GM10266 (cell line): ENCODE results near the gene RPS6KA2.

Experiments used
- DNase-seq: peaks from one replicate; pipeline ENCODE4 v3.0.0; 2012; ENCODE audit errors: extremely low spot score
- TF ChIP-seq, protein P1 (sequence below): IDR thresholded peaks from 2 replicates; pipeline ENCODE4 v1.5.1; 2012; ENCODE audit warnings: mild to moderate bottlenecking, low read depth; ENCODE audit not compliant: control insufficient read depth, insufficient read depth; ENCODE audit errors: missing control alignments

The RPS6KA2 gene

DNA sequence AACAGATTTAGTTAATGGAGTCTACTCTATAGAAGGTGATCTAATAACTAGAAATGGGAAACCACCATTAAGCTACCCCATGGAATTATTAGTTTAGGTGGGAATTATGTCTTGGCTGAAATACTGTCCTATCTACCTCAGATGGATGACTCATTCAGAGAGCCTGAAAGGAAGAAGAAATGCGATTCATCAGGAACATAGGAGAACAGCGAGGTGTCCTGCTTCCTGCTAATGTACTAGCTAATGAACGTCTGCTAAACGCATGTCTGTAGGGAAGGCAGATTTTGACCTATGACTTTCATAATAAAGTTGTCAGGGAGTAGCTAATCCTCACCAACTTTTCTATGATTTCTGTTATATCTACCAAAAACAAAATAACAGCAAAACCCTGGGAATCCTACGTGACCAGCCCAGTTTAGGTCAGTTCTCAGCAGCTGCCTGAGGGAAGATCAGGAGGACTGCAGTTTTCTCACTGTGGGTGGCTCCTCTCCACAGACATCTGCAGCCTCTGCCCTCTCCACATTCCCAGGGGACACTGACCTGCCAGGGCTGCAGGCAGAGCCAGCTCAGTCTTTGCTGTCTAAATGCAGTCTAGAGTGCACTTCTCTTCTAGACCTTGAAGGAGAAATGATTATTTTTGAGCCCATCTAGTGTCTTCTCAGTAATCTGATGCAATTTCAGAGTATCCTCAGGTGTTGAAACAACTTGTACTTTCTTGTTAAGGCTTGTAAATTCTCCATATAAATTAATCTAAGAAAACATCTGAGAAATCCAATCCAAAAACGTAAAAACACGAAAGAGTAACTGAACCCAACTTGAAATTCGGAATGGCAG is 266.6 kb downstream of the RPS6KA2 start:
- DNase-seq = no peak
- TF ChIP-seq, protein P1, sequence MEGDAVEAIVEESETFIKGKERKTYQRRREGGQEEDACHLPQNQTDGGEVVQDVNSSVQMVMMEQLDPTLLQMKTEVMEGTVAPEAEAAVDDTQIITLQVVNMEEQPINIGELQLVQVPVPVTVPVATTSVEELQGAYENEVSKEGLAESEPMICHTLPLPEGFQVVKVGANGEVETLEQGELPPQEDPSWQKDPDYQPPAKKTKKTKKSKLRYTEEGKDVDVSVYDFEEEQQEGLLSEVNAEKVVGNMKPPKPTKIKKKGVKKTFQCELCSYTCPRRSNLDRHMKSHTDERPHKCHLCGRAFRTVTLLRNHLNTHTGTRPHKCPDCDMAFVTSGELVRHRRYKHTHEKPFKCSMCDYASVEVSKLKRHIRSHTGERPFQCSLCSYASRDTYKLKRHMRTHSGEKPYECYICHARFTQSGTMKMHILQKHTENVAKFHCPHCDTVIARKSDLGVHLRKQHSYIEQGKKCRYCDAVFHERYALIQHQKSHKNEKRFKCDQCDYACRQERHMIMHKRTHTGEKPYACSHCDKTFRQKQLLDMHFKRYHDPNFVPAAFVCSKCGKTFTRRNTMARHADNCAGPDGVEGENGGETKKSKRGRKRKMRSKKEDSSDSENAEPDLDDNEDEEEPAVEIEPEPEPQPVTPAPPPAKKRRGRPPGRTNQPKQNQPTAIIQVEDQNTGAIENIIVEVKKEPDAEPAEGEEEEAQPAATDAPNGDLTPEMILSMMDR = no peak
